GM19043 (cell line): ENCODE data around the gene CRLF1.

Source experiments
- ATAC-seq: cut with Tn5 transposase; IDR thresholded peaks from one replicate; pipeline ENCODE4 v1.9.1; 2021; ENCODE audit warnings: low read depth; ENCODE audit not compliant: unreplicated experiment

CRLF1 gene

DNA sequence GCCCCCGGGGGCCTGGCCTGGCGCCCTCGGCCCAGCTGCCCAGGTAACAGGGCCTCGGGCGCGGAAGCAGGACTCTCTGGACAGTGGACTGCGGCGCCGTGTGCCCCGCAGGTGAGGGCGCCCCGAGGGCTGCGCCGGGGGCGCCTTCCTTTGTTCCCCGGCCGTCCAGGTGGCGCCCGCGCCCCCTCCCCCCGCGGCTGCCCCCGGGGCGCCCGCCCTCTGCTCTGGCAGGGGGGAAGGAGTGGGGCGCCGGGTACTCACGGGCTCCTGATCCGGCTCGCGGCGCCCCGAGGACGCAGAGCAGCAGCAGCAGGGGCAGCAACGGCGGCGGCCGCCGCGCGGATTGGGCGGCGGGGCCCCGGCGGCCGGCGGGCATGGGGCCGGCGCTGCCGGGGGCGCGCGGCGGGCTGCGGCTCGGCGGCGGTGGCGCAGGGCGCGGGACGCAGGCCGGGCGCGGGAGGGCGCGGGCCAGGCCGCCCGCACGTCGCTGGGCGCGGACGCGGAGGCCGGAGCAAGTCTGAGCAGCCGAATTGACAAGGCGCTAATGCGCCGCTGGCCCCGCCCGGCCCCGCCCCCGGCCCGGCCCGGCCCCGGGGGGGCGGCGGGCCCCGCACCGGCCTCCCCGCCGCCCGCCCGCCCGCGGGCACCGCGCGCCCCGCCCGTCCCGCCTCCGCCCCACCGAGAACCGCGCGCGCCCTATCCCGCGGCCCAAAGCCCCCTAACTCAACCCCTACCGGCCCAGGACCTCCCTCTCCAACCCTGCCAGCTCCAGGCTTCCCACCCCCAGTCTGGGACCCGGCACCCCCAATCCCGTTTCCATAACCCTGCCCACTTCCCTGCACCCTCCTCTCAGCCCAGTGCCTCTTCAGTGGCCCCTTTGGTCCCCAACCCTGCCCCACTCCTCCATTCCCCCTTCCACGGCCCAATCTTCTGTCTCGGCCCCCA lies at the start of gene CRLF1:
CRLF1 (minus strand) TSS at position 519 of the 945 bp plus-strand sequence; CDS start at position 376, 143 bp downstream.
- ATAC-seq: no peak

DNA sequence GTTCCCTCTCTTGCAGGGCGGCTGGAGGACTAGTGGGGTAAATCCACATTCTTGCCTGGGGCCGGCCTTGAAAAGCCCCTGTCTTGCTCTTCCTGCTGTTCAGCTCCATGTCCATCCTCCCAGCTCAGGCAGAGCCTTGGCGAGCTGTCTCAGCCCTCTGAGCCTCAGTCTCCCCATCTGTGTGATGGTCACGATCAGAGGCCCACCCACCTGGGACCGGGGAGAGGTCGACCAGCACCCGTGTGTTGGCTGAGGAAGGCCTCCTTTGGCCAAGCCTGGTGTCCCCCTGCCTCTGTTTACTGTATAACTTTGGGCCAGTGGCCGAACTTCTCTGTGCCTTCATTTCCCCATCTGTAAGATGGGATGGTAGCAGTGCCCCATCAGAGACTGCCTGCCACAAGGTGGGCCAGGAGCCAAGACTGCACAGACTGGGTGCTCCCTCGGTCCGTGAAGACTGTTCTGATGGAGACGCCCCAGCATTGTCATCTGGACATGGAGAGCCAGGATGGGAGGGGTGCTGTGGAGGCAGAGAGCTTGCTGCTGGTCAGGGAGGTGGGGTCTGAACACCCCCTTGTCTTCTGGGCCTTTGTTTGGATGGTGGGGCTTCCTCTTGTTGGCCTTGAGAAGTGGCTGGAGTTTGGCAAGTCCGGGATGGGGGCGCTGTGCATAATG lies 48.7 kb upstream of the CRLF1 start:
- ATAC-seq: no peak

- ATAC-seq: no peak
Observed at GRCh38 chr19:18654469-18654868, 47.9 kb upstream of the CRLF1 start.

DNA sequence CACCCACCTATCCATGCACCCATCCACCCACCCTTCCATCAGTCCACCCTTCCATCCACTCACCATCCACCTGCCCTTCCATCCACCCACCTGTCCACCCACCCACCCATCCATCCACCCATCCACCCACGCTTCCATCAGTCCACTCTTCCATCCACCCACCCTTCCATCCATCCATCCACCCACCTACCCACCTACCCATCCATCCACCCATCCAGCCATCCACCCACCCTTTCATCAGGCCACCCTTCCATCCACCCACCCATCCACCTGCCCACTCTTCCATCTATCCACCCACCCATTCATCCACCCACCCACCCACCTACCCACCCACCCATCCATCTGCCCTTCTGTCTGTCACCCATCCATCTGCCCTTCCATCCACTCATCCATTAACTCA lies 47.3 kb upstream of the CRLF1 start:
- no peak for ATAC-seq

GRCh38 chr19:18651733-18652132 lies 45.1 kb upstream of the CRLF1 start:
- no peak for ATAC-seq

DNA sequence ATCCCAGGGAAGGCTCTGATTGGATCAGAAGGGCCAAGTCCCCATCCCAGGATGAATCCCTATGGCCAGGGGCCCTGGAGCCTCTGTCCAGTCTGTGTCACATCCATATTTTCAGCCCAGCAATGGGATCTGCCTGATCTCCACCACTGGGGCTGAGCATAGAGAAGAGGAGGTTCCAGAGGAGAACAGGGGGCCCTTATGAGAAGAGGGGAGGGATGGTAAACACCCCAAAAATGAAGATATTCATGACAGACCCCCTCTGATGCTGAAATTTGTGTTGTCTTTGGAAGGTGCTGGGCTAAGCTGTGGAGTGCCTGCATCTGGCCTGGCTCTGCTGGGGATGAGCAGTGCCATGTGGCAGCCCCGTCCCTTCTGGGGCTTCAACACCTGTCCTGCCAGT lies 44.7 kb upstream of the CRLF1 start:
- no peak for ATAC-seq

DNA sequence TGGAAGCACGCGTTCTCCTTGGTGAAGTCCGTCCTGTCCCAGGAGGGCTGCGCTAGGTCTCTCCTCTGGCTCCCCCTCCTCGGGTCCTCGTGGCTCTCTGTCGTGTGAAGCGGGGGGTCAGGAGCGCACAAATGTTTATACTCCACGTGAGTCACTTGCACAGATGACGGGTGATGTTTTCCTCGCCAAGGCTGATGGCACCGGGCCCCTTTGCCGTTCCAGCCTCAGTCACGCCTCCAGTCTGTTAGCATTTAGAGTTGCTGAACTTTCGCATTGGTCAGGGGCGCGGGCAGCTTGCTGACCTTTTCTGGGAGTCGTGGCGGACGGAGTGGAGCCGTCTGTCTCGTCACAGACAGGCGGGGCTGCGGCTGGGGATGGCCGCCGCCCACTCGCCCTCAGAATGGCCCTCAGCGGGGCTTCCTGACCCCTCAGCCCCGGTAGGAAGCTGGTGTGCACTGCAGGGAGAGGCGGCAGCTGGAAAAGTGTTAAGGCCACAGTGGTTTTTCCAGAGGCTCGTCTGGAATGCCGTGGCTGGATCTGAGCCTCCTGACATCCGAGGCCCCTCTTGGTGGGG lies 44.0 kb upstream of the CRLF1 start:
- ATAC-seq: no peak

- no peak for ATAC-seq
Observed at GRCh38 chr19:18650021-18650390, 43.4 kb upstream of the CRLF1 start.

- no peak for ATAC-seq
Observed at GRCh38 chr19:18649371-18650020, 42.9 kb upstream of the CRLF1 start.

GRCh38 chr19:18648973-18649315 lies 42.3 kb upstream of the CRLF1 start:
- no peak for ATAC-seq

DNA sequence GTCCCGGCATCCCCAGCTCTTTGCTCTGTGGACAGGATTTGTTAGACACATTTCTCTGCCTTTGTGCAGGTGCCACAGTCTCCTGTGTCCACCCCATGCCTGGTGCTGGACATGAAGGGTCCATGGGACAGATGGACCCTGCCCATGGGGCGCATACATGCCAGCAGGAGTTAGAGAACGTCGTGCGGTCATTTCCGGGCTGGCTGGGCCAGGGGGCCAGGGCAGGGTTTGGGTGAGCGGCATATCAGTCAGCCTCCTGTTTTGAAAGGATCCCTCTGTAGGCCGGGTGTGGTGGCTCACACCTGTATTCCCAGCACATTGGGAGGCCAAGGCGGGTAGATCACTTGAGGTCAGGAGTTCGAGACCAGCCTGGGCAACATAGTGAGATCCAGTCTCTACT lies 41.2 kb upstream of the CRLF1 start:
- ATAC-seq: no peak

DNA sequence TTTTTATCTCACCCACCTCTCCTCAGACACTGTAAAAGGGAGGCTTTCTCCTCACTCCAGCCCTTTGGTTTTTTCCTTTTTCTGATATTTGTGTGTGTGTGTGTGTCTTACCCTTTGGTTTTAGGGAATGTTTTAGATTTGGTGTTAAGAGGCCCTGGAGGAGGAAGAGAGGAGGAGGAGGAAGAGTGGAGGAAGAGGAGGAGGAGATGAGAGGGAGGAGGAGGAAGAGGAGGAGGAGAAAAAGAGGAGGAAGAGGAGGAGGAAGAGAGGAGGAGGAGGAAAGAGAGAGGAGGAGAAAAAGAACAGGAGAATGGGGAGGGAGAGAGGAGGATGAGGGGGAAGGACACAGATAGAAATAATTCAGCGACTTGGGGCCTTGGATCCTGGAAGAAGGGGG lies 40.8 kb upstream of the CRLF1 start:
- ATAC-seq: no peak

GRCh38 chr19:18646535-18647370 lies 40.2 kb upstream of the CRLF1 start:
- ATAC-seq: no peak

DNA sequence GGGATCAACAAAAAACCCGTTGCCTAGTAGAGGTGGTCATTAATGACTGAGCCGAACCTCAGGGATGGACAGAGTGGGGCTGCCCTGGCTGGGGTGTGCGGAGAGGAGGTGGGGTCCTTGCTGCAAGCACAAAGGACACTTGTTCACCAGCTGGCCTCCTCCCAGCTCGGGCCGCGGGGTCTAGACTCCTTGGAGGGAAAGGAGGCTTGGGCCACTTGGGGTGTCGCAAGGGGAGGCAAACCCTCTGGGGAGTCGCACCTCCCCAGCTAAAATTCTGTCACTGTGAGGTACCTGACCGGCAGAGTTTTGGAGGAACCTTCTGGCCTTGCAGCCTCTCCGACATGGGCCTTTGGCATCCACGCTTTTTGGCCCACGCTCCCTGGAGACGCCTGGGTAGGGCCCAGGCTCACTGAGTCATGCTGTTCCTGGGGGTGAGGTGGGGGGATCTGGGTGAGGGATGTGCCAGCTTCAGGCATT lies 38.5 kb upstream of the CRLF1 start:
- no peak for ATAC-seq

- no peak for ATAC-seq
Observed at GRCh38 chr19:18644196-18645034, 37.8 kb upstream of the CRLF1 start.

DNA sequence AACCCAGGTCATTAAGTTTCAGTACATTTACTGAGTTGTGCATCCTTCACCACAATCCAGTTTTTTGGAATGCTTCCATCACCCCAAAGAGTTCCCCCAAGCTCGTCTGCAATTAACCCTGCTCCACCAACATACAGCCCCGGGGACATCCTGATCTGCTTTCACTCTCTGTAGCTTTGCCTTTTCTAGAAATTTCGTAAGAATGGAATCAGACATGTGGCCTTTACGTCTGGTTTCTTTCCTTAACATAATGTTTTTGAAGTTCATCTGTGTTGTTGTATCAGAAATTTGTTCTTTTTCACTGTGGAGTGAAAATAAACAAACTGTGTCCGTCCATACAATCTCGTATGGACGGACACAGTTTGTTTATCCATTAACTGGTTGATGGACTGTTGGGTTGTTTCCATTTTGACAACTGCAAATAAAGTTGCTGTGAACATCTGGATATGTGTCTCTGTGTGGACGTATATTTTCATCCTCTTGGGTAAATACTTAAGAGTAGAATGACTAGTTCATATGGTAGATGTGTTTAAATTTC lies 33.2 kb upstream of the CRLF1 start:
- ATAC-seq: no peak

DNA sequence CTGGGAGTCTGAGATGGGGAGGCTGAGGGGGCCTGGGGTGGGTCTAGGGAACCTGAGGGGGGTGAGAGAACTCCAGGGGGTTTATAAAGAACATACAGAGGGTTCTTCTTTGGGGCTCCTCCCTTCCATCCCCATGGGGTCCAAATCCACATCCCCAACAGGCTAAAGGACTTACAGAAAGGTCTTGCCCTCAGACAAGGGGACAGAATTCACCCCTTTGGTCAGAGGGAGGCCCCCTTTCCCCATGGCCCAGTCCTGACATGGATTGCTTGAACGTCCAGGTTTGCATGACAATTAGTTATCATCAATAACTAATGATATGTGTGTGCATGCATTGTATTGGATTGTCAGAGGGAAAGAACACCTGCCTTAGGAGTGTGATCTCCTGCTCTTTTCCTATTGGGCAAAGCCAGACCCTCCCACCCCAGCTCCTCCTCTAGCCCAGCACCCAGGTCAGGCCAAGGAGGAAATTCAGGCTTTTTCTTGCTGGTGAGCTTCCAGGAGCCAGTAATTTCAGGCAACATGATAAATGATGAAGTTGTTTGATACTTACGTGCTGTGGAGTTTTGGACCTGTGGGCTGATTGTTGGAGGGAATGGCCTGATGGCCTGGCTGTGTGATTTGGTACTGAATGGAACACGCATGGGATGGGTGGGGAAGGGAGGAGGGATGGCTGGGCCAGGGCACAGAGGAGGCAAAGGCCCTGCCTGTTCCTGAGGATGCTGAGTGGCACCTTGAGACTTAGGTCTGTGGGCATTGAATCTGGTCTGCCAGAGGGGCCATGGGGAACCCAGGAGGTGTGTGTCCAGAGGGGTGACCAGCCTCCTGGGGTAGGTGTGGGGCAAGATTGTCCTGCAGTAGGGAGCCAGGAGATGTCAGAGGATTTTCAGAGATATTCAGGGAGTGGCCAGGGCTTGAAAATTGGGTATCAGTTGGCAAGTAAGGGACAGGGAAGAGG lies 31.4 kb upstream of the CRLF1 start:
- ATAC-seq: no peak
